Endothelial cell of hepatic sinusoid (primary cell): ENCODE measurements around the gene CCL28.

Source experiments
- in situ Hi-C: cut with HindIII; loops from 2 replicates; pipeline ENCODE4 v1.10.0; 2017; ENCODE audit warnings: low sequenced_read_pairs

CCL28 gene

DNA sequence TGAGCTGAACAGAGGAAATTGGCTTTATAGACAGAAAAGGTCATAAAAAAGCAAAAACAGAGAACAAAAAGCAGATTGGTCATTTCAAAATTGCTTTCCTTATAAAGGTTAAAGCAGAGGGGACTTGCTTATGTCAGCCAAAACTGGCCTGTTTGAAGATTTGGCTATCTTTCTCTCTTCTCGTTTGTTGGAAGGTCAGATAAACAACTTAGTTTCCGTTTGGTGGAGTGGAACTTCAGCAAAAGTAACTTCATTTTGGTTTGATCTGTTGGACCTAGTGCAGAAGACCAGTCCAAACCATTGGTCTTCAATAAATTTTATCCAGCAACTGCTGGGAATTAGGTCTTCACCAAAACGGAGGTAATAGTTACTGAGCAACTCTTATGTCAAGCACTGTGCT lies 53.9 kb downstream of the CCL28 start:
- in situ Hi-C loops = no loop called here

DNA sequence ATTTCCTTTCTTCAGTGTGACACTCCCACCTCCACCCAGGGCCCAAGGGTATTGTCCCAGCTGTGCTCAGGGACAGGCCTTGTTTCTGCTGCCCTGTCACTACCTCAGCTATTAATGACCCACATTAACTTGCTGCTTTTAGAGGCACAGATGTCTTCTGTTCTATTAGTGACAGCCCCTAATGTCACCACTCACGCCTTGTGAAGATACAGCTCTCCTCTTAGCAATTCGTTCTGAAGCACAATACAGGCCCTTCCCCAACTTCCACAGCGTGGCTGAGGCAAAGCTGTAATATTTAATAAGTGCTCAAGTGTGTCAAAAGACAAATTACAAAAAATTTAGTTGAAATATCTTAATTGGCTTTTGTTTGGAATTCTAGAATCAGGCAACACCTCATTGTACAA lies 54.3 kb downstream of the CCL28 start:
- in situ Hi-C loops = no loop called here

DNA sequence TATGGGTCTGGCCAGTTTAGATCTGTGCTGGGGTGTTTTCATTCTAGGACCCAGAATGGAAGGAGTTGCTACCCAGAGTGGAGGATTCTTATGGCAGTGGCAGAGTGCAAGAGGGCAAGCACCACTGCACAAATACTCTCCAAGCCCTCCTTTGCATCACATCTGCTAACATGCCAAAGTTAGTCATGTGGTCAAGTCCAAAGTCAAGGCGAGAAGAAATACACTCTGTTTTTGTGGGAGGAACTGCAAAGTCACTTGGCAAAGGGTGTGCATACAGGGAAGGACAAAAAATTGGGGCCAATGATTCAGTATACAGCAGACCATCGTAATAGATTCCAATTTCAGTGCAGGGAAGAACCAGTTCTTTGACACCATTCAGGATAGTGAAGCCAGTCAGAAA lies 55.1 kb downstream of the CCL28 start:
- in situ Hi-C loops = no loop called here

DNA sequence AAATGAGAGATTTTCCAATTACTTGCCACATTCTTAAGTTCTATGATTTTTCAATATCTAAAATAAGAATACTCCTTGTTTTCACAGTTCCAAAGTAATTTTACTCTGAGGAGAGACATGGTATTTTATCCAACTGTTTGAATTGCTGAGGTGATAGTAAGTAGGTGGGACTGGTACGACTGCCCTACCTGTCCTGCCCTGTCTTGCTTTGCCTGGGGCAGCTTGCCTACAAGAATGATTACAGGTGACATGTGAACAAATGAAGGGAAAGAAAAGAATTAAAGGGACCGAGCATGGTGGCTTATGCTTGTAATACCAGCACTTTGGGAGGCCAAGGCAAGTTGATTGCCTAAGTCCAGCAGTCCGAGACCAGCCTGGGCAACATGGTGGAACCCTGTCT lies 57.4 kb downstream of the CCL28 start:
- in situ Hi-C loops = no loop called here

DNA sequence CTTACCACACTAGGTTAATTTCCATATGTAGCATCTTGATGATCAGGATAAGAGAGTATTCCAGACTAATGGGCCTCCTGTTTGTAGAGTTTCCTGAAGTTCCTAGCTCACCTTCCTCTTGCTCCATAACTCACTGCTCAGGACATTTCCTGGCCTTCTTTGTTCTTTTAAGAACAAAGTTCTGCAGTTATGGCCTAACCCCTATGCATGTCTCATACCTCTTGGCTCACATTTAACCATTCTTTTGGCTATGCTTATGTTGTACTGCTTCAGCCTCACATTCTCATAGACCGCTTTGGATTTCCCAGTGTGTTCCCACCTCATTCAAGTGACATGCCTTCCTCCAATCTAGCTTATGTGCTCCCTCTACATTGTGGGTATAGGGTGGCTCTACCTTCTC lies 58.5 kb downstream of the CCL28 start:
- in situ Hi-C loops = no loop called here

DNA sequence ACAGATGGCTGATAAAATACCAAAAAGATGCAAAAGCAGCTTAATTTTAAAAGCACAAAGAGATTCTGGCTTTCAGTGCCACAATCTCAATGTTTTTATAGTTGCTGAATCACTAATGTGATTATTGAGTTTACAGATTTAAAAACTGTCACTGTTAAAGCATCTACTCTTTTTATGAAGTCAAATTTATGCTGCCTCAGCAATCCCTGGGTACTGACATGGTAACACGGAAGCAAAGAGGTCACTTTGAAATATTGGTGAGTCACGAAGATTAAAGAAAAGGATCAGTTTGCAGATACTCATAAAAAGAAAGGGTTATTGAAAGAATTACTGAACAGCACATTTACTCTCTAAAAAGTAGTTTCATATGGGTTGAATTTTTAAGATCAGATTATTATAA lies 59.3 kb downstream of the CCL28 start:
- in situ Hi-C loops = no loop called here

DNA sequence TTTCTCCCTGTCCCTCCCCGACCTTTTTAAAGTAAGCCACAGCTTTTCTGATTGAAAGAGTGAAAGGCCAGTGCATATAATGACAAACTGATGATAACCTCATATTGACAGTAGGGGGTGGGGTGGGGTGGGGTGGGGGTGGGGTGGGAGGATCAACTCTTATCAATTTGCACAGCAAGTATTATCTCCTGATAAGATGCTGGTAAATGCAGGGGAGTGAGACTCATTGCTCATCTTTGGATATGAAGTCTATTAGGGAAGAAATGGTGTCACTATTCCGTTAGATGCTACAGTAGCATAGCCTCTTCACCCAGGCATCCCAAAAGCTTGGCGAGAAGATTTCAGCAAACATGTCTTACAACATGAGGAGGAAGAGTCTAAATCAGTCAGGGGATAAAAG lies 60.1 kb downstream of the CCL28 start:
- in situ Hi-C loops = no loop called here

DNA sequence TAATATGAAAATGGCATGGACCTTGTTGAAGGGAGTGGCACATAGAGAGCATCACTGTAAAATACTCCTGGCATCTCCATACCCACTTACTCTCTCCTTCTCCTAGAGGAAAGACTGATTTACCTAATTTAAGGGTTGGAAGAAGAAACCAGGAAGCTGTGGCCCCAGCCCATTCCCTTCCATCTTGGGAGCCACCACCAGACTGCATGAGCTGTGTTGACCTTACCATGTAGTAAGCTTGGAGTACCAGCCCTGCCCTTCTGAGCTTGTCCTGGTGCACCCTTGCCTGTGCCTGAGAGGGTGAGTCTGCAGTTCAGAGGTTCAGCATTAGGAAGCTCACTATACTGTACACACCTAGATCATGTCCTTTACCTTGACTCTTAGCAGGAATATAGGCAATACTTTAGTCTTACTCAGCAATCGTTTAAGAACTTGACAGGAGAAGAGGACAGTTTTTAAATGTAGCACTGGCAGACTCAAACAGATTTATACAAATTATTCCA lies 63.3 kb downstream of the CCL28 start:
- in situ Hi-C loops = no loop called here

DNA sequence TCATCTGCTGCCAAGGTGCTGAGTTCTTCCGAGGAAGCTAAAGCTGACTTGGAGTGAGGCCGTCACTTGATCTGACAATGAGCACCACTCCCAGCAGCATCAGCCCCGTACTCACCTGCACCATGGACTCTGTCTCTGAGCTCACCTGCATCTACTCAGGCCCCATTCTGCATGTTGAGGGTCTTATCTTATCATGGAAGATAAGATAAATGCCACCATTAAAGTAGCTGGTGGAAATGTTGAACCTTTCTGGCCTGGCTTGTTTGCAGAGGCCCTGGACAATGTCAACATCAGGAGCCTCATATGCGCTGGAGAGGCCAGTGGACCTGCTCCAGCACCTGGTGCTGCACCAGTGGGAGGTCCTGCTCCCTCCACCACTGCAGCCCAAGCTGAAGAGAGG lies 64.0 kb downstream of the CCL28 start:
- in situ Hi-C loops = no loop called here

DNA sequence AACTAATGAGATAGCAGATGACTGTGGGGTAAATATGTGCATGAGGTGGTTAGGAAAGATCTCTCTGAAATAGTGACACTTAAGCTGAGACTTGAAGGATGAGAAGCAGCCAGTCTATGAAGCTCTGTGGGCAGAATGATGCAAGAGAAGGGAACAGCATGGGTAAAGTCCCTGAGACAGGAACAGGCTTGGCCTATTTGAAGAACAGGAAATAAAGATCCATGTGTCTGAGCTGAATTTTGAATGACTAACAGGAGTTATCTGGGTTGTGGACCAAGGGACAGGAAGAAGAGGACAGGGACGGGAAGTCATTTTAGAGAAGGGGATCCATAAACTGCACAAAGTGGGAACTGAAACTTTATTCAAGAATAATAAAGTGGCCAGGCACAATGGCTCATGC lies 73.3 kb downstream of the CCL28 start:
- in situ Hi-C loops = no loop called here

DNA sequence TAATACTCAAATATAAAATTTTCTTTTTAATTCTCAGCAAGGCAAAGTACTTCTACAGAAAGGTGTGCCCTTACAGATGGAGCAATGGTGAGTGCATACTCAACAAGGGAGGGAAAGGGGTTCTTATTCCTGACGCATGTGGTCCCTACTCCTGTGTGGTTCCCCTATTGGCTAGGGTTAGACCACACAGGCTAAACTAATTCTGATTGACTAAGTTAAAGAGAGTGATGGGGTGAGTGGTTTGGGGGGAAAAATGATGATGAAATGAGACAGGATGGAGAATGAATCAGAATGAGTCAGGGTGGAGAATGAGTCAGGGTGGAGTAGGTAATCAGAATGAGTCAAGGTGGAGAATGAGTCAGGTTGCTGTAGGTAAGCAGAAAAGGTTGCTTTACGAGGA lies 76.0 kb downstream of the CCL28 start:
- in situ Hi-C loops = no loop called here

DNA sequence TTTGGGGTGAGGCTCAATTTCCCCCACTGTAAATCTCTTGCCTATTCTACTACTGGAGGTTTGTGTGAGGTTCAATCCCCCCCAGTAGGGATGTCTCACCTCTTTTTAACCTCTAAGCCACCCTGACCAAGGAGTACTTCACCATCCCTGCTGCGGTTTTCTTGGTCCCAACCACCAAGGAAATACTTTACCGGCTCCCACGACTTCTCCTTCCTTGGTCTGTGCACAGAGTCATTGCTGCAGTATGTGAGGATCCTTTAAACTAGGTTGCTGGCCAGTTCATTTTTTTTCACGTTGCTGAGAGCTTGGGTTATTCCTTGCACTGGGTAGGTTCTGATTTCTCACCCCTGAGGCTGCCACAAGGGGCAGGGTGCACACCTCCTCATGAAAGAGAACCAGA lies 76.5 kb downstream of the CCL28 start:
- in situ Hi-C loops = no loop called here

DNA sequence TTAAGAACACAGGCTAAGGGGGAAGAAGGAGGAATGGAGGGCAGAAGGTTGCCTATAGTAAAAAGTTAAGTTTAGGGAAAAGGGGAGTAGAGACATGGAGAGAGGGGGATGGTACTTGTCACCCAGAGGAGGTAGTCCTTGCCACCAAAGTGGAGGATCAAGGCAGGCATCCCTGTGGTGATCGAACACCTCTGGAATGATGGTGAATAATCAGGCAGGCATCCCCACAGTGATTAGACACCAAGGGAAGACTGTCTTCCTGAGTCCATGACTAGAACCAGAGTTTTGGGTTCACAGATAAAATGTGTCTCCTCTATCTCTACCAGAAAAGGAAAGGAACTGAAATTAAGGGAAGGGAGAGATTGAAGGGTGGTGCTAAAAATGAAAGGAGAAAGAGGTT lies 79.8 kb downstream of the CCL28 start:
- in situ Hi-C loops = no loop called here
